H1 (cell line): ENCODE results near the gene POLR3H. TPM values are rescaled to one million over a fixed set of nuclear protein-coding genes. Genes with fewer than 3 reads are reported as not detected.

Source experiments
- CTCF ChIA-PET: fragments of 300-600 bp; sonication (Branson Sonifier 250); formaldehyde crosslinking; loops from one replicate; lab custom pipeline; 2021; ENCODE audit not compliant: partially characterized antibody; lab: Charles Lee
- POLR2A ChIA-PET: fragments of 300-600 bp; sonication (Branson Sonifier 250); formaldehyde crosslinking; loops from one replicate; lab custom pipeline; 2021; ENCODE audit warnings: inconsistent platforms; ENCODE audit not compliant: partially characterized antibody; lab: Charles Lee
- DNase-seq, 2 experiments: peaks; one replicate each; pipeline versions ENCODE4 v3.0.0 to v3.0.0-alpha.2; 2010 to 2022; ENCODE audit warnings: low spot score in 2 of 2, low read depth in 1 of 2, mixed read lengths in 1 of 2
- FAIRE-seq: peaks from 2 replicates; lab custom pipeline; 2011; peaks lifted over from hg19 to GRCh38; lab: Jason Lieb, UNC
- H2AFZ ChIP-seq: 2 replicates; pipeline ENCODE4 v1.8.1; 2012; ENCODE audit warnings: low read length, inconsistent platforms
- H2AK5ac ChIP-seq: 2 replicates; pipeline ENCODE4 v1.6.1; 2013; ENCODE audit warnings: low read depth, low read length
- H2BK120ac ChIP-seq: replicated peaks from 2 replicates; pipeline ENCODE3; 2013; ENCODE audit warnings: low read depth, low read length, inconsistent platforms
- H2BK12ac ChIP-seq: 2 replicates; pipeline ENCODE4 v1.6.1; 2013; ENCODE audit warnings: low read depth, low read length
- H2BK15ac ChIP-seq: 2 replicates; pipeline ENCODE4 v1.6.1; 2013; ENCODE audit warnings: low read length
- H2BK20ac ChIP-seq: 2 replicates; pipeline ENCODE4 v1.6.1; 2013; ENCODE audit warnings: low read length
- H2BK5ac ChIP-seq: 2 replicates; pipeline ENCODE4 v1.6.1; 2013; ENCODE audit warnings: low read depth, low read length
- H3K14ac ChIP-seq: 2 replicates; pipeline ENCODE4 v1.6.1; 2013; ENCODE audit warnings: inconsistent platforms; ENCODE audit not compliant: insufficient read length
- H3K18ac ChIP-seq: 2 replicates; pipeline ENCODE4 v1.6.1; 2013; ENCODE audit warnings: low read length; ENCODE audit errors: extremely low read depth
- H3K23ac ChIP-seq: 2 replicates; pipeline ENCODE4 v1.6.1; 2013; ENCODE audit warnings: inconsistent platforms; ENCODE audit not compliant: insufficient read length
- H3K23me2 ChIP-seq: 2 replicates; pipeline ENCODE4 v1.6.1; 2013; ENCODE audit warnings: low read depth, low read length
- H3K27ac ChIP-seq: 2 replicates; pipeline ENCODE4 v1.6.1; 2011; ENCODE audit warnings: low read depth, low read length, inconsistent platforms
- H3K27me3 ChIP-seq, 4 experiments: replicated peaks in 1 of 4; 1 replicate in 1 of 4; 2 replicates in 3 of 4; pipeline versions ENCODE4 v1.6.1 to v1.8.1; 2011 to 2013; ENCODE audit warnings: low read length in 3 of 4, mild to moderate bottlenecking in 3 of 4, inconsistent platforms in 2 of 4, mixed read lengths in 2 of 4, moderate library complexity in 1 of 4; ENCODE audit not compliant: control insufficient read depth in 3 of 4, insufficient read depth in 3 of 4; ENCODE audit errors: extremely low read depth in 1 of 4
- H3K36me3 ChIP-seq, 4 experiments: 2 replicates each; pipeline versions ENCODE4 v1.6.1 to v1.8.1; 2011 to 2013; ENCODE audit warnings: mild to moderate bottlenecking in 4 of 4, low read length in 3 of 4, moderate library complexity in 2 of 4, control low read depth in 1 of 4, inconsistent platforms in 1 of 4; ENCODE audit not compliant: insufficient read depth in 4 of 4, control insufficient read depth in 2 of 4
- H3K4ac ChIP-seq: replicated peaks from 2 replicates; pipeline ENCODE3; 2013; ENCODE audit warnings: low read length, low read depth, mixed read lengths, inconsistent platforms; ENCODE audit not compliant: insufficient read length
- H3K4me1 ChIP-seq, 4 experiments: replicated peaks in 1 of 4; 1 replicate in 1 of 4; 2 replicates in 3 of 4; pipeline versions ENCODE4 v1.6.1 to v1.8.1; 2011 to 2013; ENCODE audit warnings: low read length in 3 of 4, inconsistent platforms in 2 of 4, mixed read lengths in 1 of 4; ENCODE audit not compliant: insufficient read depth in 4 of 4, control insufficient read depth in 3 of 4
- H3K4me2 ChIP-seq, 2 experiments: 2 replicates each; pipeline versions ENCODE4 v1.6.1 to v1.8.1; 2011 to 2013; ENCODE audit warnings: low read depth in 2 of 2, low read length in 2 of 2, control low read depth in 1 of 2, inconsistent platforms in 1 of 2, mild to moderate bottlenecking in 1 of 2; ENCODE audit not compliant: insufficient read depth in 1 of 2
- H3K4me3 ChIP-seq, 4 experiments: fragments of 200-600, 300-600 bp in 1 of 4; sonication (generic), shearing (Covaris generic), sonication (Bioruptor Twin) in 1 of 4; 2 replicates each; pipeline versions ENCODE4 v1.5.1 to v1.8.1; 2011 to 2016; ENCODE audit warnings: low read length in 4 of 4, low read depth in 3 of 4, control low read depth in 2 of 4, inconsistent platforms in 2 of 4, mild to moderate bottlenecking in 2 of 4, mixed read lengths in 1 of 4, moderate library complexity in 1 of 4; ENCODE audit not compliant: insufficient read depth in 2 of 4; ENCODE audit errors: extremely low read depth in 1 of 4
- H3K56ac ChIP-seq: replicated peaks from 2 replicates; pipeline ENCODE3; 2013; ENCODE audit warnings: low read depth, mild to moderate bottlenecking, mixed read lengths, low read length, inconsistent platforms; ENCODE audit not compliant: insufficient read length
- H3K79me1 ChIP-seq: 2 replicates; pipeline ENCODE4 v1.6.1; 2013; ENCODE audit warnings: low read depth, low read length, control low read depth
- H3K79me2 ChIP-seq, 2 experiments: 2 replicates each; pipeline versions ENCODE4 v1.6.1 to v1.8.1; 2012 to 2013; ENCODE audit warnings: low read length in 2 of 2, mild to moderate bottlenecking in 2 of 2, inconsistent platforms in 1 of 2; ENCODE audit not compliant: insufficient read depth in 2 of 2, control insufficient read depth in 1 of 2
- H3K9ac ChIP-seq, 4 experiments: replicated peaks in 1 of 4; 1 replicate in 1 of 4; 2 replicates in 3 of 4; pipeline versions ENCODE4 v1.6.1 to v1.8.1; 2011 to 2013; ENCODE audit warnings: low read depth in 3 of 4, low read length in 3 of 4, control low read depth in 2 of 4, mild to moderate bottlenecking in 2 of 4, moderate library complexity in 2 of 4, inconsistent platforms in 1 of 4; ENCODE audit errors: extremely low read depth in 1 of 4
- H3K9me3 ChIP-seq, 2 experiments: 2 replicates each; pipeline versions ENCODE4 v1.6.1 to v1.8.1; 2012 to 2013; ENCODE audit warnings: mild to moderate bottlenecking in 2 of 2, moderate library complexity in 2 of 2, control low read depth in 1 of 2, inconsistent platforms in 1 of 2, low read depth in 1 of 2, low read length in 1 of 2, mixed read lengths in 1 of 2; ENCODE audit not compliant: insufficient read depth in 2 of 2
- H4K20me1 ChIP-seq, 2 experiments: replicated peaks in 1 of 2; 2 replicates each; pipeline versions ENCODE3 to v1.8.1; 2011 to 2013; ENCODE audit warnings: inconsistent platforms in 2 of 2, low read length in 2 of 2, mild to moderate bottlenecking in 1 of 2; ENCODE audit not compliant: insufficient read depth in 2 of 2, control insufficient read depth in 1 of 2
- H4K5ac ChIP-seq: 2 replicates; pipeline ENCODE4 v1.6.1; 2013; ENCODE audit warnings: low read length, low read depth, mixed read lengths, inconsistent platforms; ENCODE audit not compliant: insufficient read length
- H4K8ac ChIP-seq: 2 replicates; pipeline ENCODE4 v1.8.0; 2013; ENCODE audit warnings: mild to moderate bottlenecking, moderate library complexity, low read length, inconsistent platforms; ENCODE audit not compliant: insufficient read depth; ENCODE audit errors: extremely low read depth
- H4K91ac ChIP-seq: replicated peaks from 2 replicates; pipeline ENCODE3; 2013; ENCODE audit warnings: low read length, mixed read lengths, inconsistent platforms; ENCODE audit not compliant: insufficient read length
- NANOG ChIP-seq: IDR thresholded peaks from 2 replicates; pipeline ENCODE4 v1.6.1; 2011; ENCODE audit warnings: low read length, low read depth, mild to moderate bottlenecking, inconsistent platforms; ENCODE audit not compliant: insufficient read depth, poor library complexity, severe bottlenecking
- NRF1 ChIP-seq: IDR thresholded peaks from 2 replicates; pipeline ENCODE4 v1.6.1; 2011; ENCODE audit warnings: mild to moderate bottlenecking, low read depth, low read length, improper control_type of control experiment
- PHF8 ChIP-seq: fragments of 200-600 bp; sonication (generic); conservative IDR thresholded peaks from 2 replicates; pipeline ENCODE4 v1.7.1; 2012; ENCODE audit warnings: low read depth, mild to moderate bottlenecking, inconsistent platforms, low read length, moderate library complexity
- POU5F1 ChIP-seq: IDR thresholded peaks from 2 replicates; pipeline ENCODE4 v1.6.1; 2011; ENCODE audit warnings: low read depth, mild to moderate bottlenecking, low read length, moderate library complexity
- RFX5 ChIP-seq: IDR thresholded peaks from 2 replicates; pipeline ENCODE4 v1.6.1; 2011; ENCODE audit warnings: low read depth, low read length, improper control_type of control experiment, borderline replicate concordance
- RNF2 ChIP-seq: fragments of 200-900, 300-1000 bp; sonication (generic); IDR thresholded peaks from 2 replicates; pipeline ENCODE4 v1.7.1; 2016; ENCODE audit warnings: borderline replicate concordance, low read depth, mild to moderate bottlenecking, antibody characterized with exemption, low read length; ENCODE audit not compliant: poor library complexity, severe bottlenecking; ENCODE audit errors: missing control alignments
- SIN3A ChIP-seq, 2 experiments: IDR thresholded peaks in 1 of 2; conservative IDR thresholded peaks in 1 of 2; 2 replicates each; pipeline ENCODE4 v1.6.1; 2011 to 2012; ENCODE audit warnings: low read length in 2 of 2, improper control_type of control experiment in 1 of 2, low read depth in 1 of 2, mild to moderate bottlenecking in 1 of 2
- SP2 ChIP-seq: IDR thresholded peaks from 2 replicates; pipeline ENCODE4 v1.6.1; 2012; ENCODE audit warnings: mild to moderate bottlenecking, low read length, inconsistent platforms
- TAF1 ChIP-seq: IDR thresholded peaks from 2 replicates; pipeline ENCODE4 v1.6.1; 2011; ENCODE audit warnings: mild to moderate bottlenecking, low read depth, low read length
- WGBS, 2 experiments: shearing (Covaris generic) in 1 of 2; methylation state at CpG; one replicate each; pipeline versions ENCODE4 v1.1.6 to v1.1.7; 2013 to 2015; ENCODE audit warnings: low lambda C conversion rate in 2 of 2, mixed read lengths in 2 of 2, inconsistent platforms in 1 of 2, low coverage in 1 of 2, missing lambda C conversion rate in 1 of 2; ENCODE audit not compliant: insufficient replicate concordance in 2 of 2, insufficient coverage in 1 of 2, insufficient read length in 1 of 2; ENCODE audit errors: extremely low coverage in 1 of 2, missing lambda C conversion rate in 1 of 2; 5-methylcytosine and 5-hydroxymethylcytosine counted together
- polyA plus RNA-seq, 7 experiments: library from polyadenylated mRNA; depleted of rRNA in 3 of 7; stranded (reverse) in 5 of 7; unstranded in 2 of 7; fragments of >200 nt in 5 of 7; fragments of 200-250 nt in 2 of 7; gene quantifications; 1 replicate in 5 of 7; 2 replicates in 1 of 7; 4 replicates in 1 of 7; pipeline versions ENCODE4 v1.2.1 to v1.2.3, GENCODE V29; 2011 to 2013; ENCODE audit warnings: missing spikeins in 2 of 7, mixed read lengths in 2 of 7
- total RNA-seq: library from RNA; stranded (reverse); fragmentation: NEBNext Ultra II Directional; extraction: Animal tissue kit (Norgen Biotek cat#: 25700); gene quantifications from 2 replicates; pipeline ENCODE4 v1.2.1, GENCODE V29; 2021
- TF ChIP-seq, protein P1 (sequence below), 3 experiments: IDR thresholded peaks; 1 replicate in 2 of 3; 2 replicates in 1 of 3; pipeline versions ENCODE4 v1.5.1 to v1.6.1; 2011; ENCODE audit warnings: low read length in 3 of 3, mild to moderate bottlenecking in 3 of 3, inconsistent platforms in 2 of 3, low read depth in 1 of 3, moderate library complexity in 1 of 3; ENCODE audit not compliant: insufficient read depth in 1 of 3; ENCODE audit errors: control extremely low read depth in 1 of 3

POLR3H gene
- total and polyA plus RNA-seq, 2 of the 8 experiments (the other 6 are each of a cell fraction or from before 2014, with no cell fraction given): 29.7 to 39.2 TPM

DNA sequence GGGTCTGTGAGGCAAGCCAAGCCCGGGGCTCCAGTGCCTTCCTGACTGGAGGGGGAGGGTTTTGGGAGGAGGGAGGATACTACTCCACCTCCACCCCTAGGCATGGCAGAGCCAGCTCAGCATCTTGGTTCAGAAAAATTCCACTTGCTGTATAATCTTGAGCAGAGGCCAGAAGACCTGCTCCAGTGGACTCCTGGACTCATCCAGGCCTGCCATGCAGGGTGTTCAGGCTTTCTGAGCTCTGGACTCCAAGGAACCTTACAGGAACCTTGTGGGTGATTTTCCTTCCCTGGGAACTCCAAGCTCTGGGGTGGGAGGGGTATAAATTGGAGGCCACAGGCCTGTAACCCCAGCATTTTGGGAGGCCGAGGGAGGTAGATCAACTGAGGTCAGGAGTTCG is 26.0 kb upstream of the POLR3H start:
- H4K20me1 ChIP-seq: no peaks in the 10 kb centered on the region
- no peak overlapping the region for H3K4me3 ChIP-seq
- H4K8ac ChIP-seq: no peak overlapping the region
- H3K79me1 ChIP-seq: no peaks in the 10 kb centered on the region
- 0 out of 7 replicates have a peak, but pooled peaks cover 0 to 3% (median 0%) of the 10 kb centered on the region in 4 experiments for H3K27me3 ChIP-seq
- no peak overlapping the region for H3K14ac ChIP-seq
- H3K56ac ChIP-seq: no peak overlapping the region
- no peaks in the 10 kb centered on the region for H3K36me3 ChIP-seq
- no peak for DNase-seq
- H3K9ac ChIP-seq: no peak overlapping the region
- no peak overlapping the region for H2BK15ac ChIP-seq
- H3K4me1 ChIP-seq: no peaks in the 10 kb centered on the region; a peak in 1 of 7 replicates
- H3K27ac ChIP-seq: no peak overlapping the region
- H3K79me2 ChIP-seq: no peaks in the 10 kb centered on the region
- H4K5ac ChIP-seq: no peak overlapping the region
- H2BK12ac ChIP-seq: no peak overlapping the region
- H2BK5ac ChIP-seq: no peak overlapping the region
- 88% methylated on average over 3 of the region's 3 CpGs; no CpG with 5 or more reads in 1 of the 2 experiments for WGBS, 2 experiments
- no peak overlapping the region for H4K91ac ChIP-seq
- H2AFZ ChIP-seq: no peak overlapping the region
- H2BK20ac ChIP-seq: no peak overlapping the region
- POLR2A ChIA-PET: interaction anchor here (0.7 to 1.6 kb wide), 4 partner anchors 10 to 123 kb away, joined by 3 to 4 read pairs (median 4); partner anchors contain the start of genes CSDC2 and TOB2
- H3K4ac ChIP-seq: no peak overlapping the region
- no peaks in the 10 kb centered on the region for H3K9me3 ChIP-seq
- H2BK120ac ChIP-seq: no peak overlapping the region
- CTCF ChIA-PET: interaction anchor here (0.8 to 16.1 kb wide), 4 partner anchors 10 to 27 kb away, joined by 3 to 169 read pairs (median 8); no protein-coding TSS in a partner anchor
- no peak overlapping the region for H3K18ac ChIP-seq
- FAIRE-seq: no peak
- no peak overlapping the region for H3K23ac ChIP-seq
- H3K23me2 ChIP-seq: peaks cover 3% of the 10 kb centered on the region; the same call in 1 of the 2 replicates
- H2AK5ac ChIP-seq: no peak overlapping the region
- no peak overlapping the region for H3K4me2 ChIP-seq
- TF ChIP-seq NRF1: no peak
- TF ChIP-seq SP2: no peak
- no peak for TF ChIP-seq SIN3A (conservative IDR thresholded peaks at IDR 0.05 in 1 of 2, IDR thresholded peaks at IDR 0.05 in 1 of 2; ENCODE audit: low read depth in 1 of 2, low read length in 2 of 2)
- no peak for TF ChIP-seq POU5F1
- no peak for TF ChIP-seq NANOG
- TF ChIP-seq RFX5: no peak
- TF ChIP-seq TAF1: no peak
- TF ChIP-seq, protein P1, sequence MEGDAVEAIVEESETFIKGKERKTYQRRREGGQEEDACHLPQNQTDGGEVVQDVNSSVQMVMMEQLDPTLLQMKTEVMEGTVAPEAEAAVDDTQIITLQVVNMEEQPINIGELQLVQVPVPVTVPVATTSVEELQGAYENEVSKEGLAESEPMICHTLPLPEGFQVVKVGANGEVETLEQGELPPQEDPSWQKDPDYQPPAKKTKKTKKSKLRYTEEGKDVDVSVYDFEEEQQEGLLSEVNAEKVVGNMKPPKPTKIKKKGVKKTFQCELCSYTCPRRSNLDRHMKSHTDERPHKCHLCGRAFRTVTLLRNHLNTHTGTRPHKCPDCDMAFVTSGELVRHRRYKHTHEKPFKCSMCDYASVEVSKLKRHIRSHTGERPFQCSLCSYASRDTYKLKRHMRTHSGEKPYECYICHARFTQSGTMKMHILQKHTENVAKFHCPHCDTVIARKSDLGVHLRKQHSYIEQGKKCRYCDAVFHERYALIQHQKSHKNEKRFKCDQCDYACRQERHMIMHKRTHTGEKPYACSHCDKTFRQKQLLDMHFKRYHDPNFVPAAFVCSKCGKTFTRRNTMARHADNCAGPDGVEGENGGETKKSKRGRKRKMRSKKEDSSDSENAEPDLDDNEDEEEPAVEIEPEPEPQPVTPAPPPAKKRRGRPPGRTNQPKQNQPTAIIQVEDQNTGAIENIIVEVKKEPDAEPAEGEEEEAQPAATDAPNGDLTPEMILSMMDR (IDR thresholded peaks at IDR 0.05; ENCODE audit: control extremely low read depth in 1 of 3, insufficient read depth in 1 of 3, low read depth in 1 of 3, low read length in 3 of 3): no peak
- TF ChIP-seq PHF8: no peak
- TF ChIP-seq RNF2: no peak
